Measurements from ENCODE around the gene LRMDA. TPM values are rescaled to one million over a fixed set of nuclear protein-coding genes. Genes with fewer than 3 reads are reported as not detected.
A peak's percentile ranks its signal among the peaks of the same experiment; 100 is the strongest.

Gene LRMDA
- total and polyA plus RNA-seq, 2 of the 13 experiments (the other 11 are each of a cell fraction or from before 2014, with no cell fraction given) = 13.4 to 22.0 TPM

DNA sequence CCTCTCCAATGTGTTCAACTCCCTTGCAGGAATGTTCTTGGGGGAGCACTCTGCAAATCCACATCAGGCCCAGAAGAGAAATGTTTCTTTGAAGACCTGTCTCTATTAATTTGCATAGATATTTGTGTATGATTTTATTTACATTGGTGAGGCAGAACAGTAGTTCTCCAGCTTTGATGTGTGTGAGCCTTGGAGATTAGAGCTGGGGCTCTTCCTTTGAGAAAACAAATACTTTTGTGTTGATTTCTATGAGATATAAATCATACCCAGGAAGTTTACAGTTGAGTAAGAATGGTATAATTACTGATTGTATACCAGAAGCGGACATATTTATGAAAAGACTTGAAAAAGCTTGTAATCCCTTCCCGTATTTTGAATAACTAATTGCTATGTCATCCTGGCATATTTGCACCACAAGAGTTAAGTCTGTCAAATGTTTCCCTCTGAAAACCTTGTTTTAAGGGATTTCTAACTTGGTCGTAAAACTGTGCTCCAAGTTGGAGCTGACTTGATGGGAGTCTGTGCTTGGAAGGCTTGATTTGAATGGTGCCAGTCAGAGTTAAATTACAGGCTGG, 468.5 kb downstream of the LRMDA start (continued):
- TF ChIP-seq ZNF263 (CRISPR knock-in tag; IDR thresholded peaks at IDR 0.05) = 0 out of 2 replicates have a peak, but pooled peaks have one; percentile 26
- TF ChIP-seq, protein P1, sequence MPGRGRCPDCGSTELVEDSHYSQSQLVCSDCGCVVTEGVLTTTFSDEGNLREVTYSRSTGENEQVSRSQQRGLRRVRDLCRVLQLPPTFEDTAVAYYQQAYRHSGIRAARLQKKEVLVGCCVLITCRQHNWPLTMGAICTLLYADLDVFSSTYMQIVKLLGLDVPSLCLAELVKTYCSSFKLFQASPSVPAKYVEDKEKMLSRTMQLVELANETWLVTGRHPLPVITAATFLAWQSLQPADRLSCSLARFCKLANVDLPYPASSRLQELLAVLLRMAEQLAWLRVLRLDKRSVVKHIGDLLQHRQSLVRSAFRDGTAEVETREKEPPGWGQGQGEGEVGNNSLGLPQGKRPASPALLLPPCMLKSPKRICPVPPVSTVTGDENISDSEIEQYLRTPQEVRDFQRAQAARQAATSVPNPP (CRISPR knock-in tag; IDR thresholded peaks at IDR 0.05) = no peak
- TF ChIP-seq, protein P2, sequence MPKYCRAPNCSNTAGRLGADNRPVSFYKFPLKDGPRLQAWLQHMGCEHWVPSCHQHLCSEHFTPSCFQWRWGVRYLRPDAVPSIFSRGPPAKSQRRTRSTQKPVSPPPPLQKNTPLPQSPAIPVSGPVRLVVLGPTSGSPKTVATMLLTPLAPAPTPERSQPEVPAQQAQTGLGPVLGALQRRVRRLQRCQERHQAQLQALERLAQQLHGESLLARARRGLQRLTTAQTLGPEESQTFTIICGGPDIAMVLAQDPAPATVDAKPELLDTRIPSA (CRISPR knock-in tag; IDR thresholded peaks at IDR 0.05; ENCODE audit: borderline replicate concordance) = no peak
- TF ChIP-seq HOXA5 (CRISPR knock-in tag; IDR thresholded peaks at IDR 0.05) = no peak
- no peak for TF ChIP-seq NCOA5 (CRISPR knock-in tag; IDR thresholded peaks at IDR 0.05)
- TF ChIP-seq, protein P3, sequence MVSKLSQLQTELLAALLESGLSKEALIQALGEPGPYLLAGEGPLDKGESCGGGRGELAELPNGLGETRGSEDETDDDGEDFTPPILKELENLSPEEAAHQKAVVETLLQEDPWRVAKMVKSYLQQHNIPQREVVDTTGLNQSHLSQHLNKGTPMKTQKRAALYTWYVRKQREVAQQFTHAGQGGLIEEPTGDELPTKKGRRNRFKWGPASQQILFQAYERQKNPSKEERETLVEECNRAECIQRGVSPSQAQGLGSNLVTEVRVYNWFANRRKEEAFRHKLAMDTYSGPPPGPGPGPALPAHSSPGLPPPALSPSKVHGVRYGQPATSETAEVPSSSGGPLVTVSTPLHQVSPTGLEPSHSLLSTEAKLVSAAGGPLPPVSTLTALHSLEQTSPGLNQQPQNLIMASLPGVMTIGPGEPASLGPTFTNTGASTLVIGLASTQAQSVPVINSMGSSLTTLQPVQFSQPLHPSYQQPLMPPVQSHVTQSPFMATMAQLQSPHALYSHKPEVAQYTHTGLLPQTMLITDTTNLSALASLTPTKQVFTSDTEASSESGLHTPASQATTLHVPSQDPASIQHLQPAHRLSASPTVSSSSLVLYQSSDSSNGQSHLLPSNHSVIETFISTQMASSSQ (IDR thresholded peaks at IDR 0.05; ENCODE audit: low read depth) = no peak
- TF ChIP-seq, protein P3 (CRISPR knock-in tag; IDR thresholded peaks at IDR 0.05; ENCODE audit: borderline replicate concordance) = peak; percentile 19; the same call in 1 of the 2 replicates
- TF ChIP-seq, protein P4, sequence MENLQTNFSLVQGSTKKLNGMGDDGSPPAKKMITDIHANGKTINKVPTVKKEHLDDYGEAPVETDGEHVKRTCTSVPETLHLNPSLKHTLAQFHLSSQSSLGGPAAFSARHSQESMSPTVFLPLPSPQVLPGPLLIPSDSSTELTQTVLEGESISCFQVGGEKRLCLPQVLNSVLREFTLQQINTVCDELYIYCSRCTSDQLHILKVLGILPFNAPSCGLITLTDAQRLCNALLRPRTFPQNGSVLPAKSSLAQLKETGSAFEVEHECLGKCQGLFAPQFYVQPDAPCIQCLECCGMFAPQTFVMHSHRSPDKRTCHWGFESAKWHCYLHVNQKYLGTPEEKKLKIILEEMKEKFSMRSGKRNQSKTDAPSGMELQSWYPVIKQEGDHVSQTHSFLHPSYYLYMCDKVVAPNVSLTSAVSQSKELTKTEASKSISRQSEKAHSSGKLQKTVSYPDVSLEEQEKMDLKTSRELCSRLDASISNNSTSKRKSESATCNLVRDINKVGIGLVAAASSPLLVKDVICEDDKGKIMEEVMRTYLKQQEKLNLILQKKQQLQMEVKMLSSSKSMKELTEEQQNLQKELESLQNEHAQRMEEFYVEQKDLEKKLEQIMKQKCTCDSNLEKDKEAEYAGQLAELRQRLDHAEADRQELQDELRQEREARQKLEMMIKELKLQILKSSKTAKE (CRISPR knock-in tag; IDR thresholded peaks at IDR 0.05; ENCODE audit: borderline replicate concordance) = no peak
- TF ChIP-seq ZNF773 (CRISPR knock-in tag; IDR thresholded peaks at IDR 0.05; ENCODE audit: borderline replicate concordance) = no peak
- no peak for TF ChIP-seq SRSF1 (optimal IDR thresholded peaks at IDR 0.05; ENCODE audit: low read depth, low read length)
- TF ChIP-seq ZSCAN12 (CRISPR knock-in tag; IDR thresholded peaks at IDR 0.05) = no peak
- no peak for TF ChIP-seq ZNF251 (CRISPR knock-in tag; IDR thresholded peaks at IDR 0.05)
- TF ChIP-seq ZFX (CRISPR knock-in tag; IDR thresholded peaks at IDR 0.05; ENCODE audit: low read depth) = no peak
- TF ChIP-seq EEA1 (CRISPR knock-in tag; IDR thresholded peaks at IDR 0.05; ENCODE audit: borderline replicate concordance) = no peak
- peak; percentile 17; the same call in 1 of the 2 replicates for TF ChIP-seq FOXA3 (CRISPR knock-in tag; IDR thresholded peaks at IDR 0.05)
- TF ChIP-seq RBM39 (IDR thresholded peaks at IDR 0.05; ENCODE audit: low read depth, low read length, poor library complexity, severe bottlenecking) = no peak
- TF ChIP-seq, protein P5, sequence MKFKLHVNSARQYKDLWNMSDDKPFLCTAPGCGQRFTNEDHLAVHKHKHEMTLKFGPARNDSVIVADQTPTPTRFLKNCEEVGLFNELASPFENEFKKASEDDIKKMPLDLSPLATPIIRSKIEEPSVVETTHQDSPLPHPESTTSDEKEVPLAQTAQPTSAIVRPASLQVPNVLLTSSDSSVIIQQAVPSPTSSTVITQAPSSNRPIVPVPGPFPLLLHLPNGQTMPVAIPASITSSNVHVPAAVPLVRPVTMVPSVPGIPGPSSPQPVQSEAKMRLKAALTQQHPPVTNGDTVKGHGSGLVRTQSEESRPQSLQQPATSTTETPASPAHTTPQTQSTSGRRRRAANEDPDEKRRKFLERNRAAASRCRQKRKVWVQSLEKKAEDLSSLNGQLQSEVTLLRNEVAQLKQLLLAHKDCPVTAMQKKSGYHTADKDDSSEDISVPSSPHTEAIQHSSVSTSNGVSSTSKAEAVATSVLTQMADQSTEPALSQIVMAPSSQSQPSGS (CRISPR knock-in tag; IDR thresholded peaks at IDR 0.05) = no peak
- TF ChIP-seq, protein P6, sequence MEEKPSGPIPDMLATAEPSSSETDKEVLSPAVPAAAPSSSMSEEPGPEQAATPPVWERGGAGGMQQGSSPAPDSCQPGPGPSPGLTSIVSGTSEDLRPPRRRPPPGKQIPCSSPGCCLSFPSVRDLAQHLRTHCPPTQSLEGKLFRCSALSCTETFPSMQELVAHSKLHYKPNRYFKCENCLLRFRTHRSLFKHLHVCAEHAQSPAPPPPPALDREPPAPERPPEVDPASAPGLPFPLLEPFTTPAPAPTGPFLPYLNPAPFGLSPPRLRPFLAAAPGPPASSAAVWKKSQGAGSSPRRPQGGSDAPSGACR (CRISPR knock-in tag; IDR thresholded peaks at IDR 0.05) = no peak
- TF ChIP-seq GABPB1 (CRISPR knock-in tag; IDR thresholded peaks at IDR 0.05) = no peak
- no peak for TF ChIP-seq MED13 (CRISPR knock-in tag; IDR thresholded peaks at IDR 0.05)

Data from HepG2 (cell line).